ENCODE results near the gene ACACA.
"Not testable (repeated sequence)": the region's sequence is repeated elsewhere in the genome, so short reads cannot be mapped to it uniquely, and the experiment has no call there.

Gene ACACA

DNA sequence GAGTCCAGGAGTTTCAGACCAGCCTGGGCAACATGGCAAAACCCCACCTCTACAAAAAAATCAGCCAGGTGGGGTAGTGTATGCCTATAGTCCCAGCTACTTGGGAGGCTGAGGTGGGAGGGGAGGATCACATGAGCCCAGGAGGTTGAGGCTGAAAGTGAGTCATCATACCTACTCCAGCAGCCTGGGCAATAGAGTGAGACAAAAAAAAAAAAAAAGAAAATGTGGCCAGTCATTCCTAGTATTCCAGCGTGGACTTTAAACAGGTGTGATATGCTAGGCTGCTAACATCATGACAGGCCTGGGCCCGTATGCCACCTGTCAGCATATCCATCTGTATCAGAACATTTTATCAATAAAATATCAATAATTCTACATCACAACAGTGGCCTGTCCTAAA, 314.6 kb downstream of the ACACA start:
- DNase-seq: no peak

DNA sequence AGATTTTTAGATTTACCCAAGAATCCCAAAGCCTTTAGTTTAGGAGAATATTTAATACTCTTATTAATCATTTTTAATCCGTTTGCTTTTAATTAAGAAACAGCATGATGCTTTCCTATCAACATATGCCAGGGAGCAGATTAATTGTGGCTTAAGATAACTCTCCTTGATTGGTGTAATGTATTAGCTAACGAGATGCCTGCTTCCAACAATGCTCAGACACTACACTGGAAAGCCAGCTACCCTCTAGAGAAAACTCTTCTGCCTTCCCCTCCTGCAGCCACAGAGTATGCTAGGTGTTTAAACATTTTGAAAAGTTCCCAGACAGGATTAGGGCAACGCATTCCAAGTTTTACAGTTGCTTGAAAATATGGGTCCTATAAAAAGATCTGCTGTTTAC, 315.7 kb downstream of the ACACA start:
- DNase-seq: no peak

DNA sequence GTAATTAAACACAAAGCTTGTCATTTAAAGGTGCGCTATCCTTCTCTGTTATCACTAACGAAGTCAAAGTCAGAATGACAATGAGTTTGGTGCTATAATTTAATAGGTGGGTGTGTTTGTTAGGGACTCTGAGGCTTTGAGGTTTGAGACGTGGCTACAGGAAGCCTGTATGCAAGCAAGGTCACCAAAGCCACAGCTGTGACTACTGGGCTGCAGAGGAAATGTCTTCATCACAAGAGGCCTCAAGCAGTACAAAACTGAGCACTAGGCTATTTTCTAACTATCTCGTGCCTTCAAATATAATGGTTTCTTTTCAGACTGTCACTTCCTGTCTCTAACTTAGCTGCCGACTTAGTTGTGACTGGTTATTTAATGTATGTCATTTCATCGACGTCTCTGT, 316.7 kb downstream of the ACACA start:
- DNase-seq: peak in 4 of 6 experiments; percentile 2 to 54 (median 53)

DNA sequence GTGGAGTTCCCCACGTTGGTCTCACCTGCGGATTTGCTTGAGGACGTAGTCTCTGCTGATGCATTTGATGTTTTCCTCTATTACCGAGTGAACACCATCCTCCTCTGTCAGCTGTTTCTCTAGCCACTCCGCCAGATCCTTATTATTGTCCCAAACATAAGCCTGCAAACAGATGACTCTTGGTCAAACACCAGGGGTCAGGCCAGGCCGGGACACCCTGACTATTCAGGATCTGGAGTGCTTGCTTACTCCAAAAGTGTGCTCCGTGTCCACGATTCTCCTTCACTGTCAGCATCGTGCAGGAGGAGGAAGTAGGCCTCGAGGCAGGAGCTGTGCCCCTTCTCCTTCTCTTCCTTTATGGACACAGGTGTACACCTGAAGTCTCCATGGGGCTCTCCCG, 317.7 kb downstream of the ACACA start:
- no peak for DNase-seq

DNA sequence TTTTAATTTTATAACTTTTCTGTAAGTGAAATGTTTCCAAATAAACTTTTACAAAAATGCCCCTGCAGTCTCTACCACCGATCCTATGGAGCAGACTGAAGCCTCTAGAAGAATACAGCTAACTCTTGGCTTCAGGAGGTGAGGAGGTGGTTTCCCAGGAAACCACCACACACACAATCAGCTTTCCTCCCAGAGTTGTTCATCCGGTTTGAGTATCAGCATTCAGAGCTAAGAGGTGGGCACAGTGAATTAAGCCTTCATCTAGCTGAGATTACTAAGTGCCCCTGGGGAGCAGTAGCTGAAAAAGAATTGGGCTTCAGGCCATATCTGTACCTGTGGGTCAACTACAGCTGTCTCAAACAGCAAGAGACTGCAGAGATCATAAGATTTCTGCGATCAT, 318.2 kb downstream of the ACACA start:
- DNase-seq: no peak

DNA sequence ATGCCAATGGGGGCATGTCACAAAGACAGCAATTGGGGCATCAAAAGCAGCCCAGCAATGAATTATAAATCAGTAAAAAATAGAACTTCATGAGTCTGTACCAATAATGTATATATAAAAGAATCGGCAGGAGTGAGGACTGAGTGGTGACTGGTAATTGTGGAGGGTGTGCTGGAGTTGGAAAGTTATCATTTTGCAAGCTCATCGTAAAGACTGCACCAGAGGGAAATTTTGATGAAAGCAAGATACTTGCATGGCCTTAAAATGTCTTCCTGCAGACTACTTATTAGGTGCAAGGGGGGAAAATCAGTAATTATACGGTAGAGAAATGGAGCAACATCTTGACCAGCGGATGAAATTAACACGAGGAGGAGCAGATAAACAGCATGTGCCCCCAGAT, 319.0 kb downstream of the ACACA start:
- DNase-seq: no peak

DNA sequence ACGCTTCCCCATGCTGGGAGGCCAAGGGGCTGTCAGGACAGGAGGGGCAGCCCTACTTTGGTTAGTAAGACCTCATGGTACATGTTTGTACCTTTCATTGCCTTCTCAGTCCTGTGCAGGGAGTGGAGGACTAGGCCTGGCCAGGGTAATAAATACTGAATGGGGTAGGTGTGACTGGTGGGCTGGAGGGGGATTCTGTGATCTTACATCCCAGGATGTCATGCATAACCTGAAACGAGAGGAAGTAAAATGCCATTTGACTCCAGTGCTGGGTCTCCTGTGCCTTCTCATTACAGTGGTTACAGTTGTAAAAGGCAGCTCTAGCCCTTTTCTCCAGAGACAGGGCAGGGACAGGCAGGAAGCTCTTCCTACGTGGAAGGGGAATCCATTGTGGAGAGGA, 319.7 kb downstream of the ACACA start:
- DNase-seq: no peak

DNA sequence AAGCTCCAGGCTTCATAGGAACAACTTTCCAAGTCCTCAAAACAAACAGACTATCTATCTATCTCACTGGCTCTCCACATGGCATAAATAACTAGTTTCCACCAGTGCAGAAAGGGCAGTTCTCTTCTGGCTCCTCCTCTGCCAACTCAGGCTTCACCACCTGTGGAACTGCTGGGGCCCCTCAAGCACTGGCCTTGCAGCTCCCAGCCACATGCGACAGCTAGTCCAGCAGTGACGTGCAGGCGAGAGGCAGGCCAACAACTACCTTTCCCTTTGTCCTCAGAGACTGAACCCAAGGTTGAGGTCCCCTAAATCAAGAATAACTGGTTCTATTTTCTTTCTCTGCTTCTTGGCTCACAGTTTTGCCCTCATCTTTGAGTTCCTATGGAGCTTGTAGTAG, 320.3 kb downstream of the ACACA start:
- no peak for DNase-seq

DNA sequence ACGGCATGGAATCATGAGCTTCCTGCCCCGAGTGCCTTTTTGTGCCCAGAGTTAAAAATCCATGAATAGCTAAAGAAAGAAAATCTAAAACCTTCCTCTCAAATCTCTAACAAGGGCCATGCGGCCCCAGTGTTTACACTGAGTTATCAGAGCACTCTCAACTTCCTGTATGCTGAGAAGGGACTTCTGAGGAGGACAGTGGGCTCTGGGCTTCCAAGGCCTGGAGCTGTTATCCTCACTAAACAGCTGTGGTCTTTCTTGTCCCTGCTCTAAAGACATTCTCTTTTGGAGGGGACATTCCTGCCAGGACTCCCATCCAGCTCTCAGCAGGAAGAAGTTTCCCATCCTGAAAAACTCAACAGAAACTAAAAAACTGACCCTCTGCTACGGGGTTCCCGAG, 322.3 kb downstream of the ACACA start:
- DNase-seq: no peak

DNA sequence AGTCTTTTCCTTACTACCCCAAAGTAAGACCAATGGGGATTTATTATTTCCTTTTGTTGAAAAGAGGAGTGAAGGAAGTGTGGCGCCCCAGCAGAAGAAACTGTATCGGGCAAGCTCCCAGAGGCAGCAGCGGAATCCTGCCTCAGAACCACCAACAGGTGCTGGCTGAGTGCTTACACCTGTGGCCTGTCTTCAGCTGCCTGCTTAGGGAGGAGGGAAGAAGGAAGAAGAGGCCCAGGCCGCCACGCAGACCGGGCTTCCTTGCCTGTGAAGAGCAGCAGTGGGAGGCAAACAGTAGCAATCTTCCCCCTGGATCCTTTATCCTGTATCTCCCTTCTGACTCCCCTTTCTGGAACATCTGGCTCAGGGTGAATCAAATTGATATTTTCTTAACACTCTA, 323.2 kb downstream of the ACACA start:
- DNase-seq: no peak

DNA sequence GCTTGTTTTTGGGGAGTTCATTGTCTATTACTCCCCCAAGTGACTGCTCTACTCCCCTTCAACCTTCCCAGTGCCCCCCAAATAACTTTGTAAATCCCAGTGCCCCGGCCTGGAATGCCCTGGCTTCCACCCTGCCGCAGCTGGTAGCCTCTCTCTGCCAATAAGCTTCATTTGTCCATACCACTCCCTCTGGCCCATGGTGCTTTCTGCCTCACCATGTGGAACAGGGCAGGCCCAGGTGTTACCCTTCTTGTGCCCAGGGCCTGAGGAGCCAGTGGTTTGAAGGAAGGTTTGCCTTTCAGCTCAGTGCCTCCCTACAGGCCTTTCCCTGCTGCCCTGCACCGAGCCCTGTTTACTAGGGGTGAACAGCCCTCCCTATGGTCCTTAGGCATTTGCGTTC, 323.7 kb downstream of the ACACA start:
- DNase-seq: no peak

DNA sequence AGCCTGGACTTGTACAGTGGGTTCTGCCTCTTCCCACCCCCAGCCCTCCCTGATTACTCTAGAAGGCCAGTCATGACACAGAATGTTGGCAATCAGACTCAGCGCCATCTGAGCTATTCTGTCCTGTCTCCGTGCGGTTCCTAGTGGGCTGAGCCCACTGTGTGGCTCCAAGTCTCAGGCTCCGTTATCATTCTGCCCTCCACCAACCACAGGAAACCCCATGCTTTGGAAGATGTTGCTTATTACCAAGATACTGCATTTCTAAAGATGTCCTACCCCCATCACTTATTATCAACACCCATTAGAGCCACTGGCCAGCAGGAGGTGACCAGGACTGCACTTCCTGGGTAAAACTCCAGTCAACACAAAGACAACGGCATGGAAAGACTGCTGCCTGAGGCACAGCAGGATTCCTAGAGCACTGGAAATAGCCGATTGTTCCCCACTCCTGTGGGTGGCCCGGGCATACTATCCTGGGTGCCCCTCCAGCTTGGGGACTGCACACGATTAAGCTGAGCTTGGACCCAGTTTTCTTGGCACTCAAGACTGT, 324.2 kb downstream of the ACACA start:
- no peak for DNase-seq

DNA sequence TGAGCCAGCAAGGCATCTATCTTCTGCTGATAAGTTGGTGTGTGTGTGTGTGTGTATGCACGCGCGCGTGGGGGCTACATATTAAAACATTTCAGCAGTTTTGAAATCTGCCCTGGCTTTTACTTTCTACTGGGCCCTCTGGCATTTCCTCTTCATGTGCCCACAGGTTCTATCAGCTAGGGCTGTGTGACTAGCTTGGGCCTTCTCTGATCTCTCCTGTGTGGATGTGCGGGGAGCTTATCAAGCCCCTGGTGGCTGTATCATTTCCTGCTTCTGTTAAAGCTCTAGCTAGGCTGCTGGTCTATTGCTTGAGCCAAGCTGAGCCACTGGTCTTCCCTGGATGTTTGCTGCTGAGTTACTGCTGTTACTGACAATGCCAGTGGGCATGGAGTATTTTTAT, 325.3 kb downstream of the ACACA start:
- no peak for DNase-seq

DNA sequence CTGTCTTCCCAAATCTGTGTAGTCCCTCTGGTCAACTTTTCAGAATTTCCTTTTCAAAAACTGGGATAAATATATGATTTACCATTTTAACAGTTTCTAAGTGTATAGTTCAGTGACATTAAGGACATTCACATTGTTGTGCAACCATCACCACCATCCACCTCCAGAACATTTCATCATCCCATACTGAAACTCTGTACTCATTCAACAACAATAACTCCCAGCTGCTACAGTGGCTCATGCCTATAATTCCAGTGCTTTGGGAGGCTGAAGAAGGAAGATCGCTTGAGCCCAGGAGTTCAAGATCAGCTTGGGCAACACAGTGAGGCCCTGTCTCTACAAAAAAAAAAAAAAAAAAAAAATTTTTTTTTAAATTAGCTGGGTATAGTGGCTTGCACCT, 326.9 kb downstream of the ACACA start:
- DNase-seq: no peak

DNA sequence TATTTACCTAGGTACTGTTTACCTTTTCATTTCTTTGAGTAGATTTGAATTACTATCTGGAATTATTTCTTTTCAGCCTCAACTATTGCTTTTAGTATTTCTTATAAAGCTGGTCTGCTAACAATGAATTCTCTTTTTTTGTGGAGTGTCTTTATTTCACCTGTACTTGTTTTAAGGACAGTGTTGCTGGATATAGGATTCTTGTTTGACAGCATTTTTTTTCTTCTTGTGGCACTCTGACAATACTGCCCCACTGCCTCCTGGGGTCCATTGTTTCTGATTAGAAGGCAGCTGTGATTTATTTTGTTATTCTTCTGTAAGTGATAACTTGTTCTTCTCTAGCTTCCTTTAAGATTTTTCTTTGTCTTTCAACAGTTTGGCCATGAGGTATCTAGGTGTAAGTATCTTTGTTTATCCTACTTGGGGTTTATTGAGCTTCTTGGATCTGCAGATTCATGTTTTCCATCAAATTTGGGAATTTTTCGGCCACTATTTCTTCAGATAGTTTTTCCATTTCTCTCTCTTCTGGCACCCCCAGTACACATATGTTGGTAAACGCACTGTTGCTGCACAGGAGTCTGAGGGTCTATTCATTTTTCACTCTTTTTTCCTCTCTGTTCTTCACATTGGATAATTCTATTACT, 327.4 kb downstream of the ACACA start:
- no peak for DNase-seq

DNA sequence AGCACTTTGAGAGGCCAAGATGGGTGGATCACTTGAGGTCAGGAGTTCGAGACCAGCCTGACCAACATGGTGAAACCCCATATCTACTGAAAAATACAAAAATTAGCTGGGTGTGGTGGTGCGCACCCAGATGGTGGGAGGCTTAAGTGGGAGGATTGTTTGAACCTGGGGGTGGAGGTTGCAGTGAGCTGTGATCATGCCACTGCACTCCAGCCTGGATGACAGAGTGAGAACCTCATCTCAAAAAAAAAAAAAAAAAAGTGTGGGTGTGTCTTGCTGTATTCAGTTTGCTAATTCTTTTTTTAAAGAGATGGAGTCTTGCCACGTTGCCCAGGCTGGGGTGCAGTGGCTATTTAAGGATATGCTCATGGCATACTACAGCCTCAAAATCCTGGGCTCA, 333.2 kb downstream of the ACACA start:
- DNase-seq: not testable (repeated sequence)

DNA sequence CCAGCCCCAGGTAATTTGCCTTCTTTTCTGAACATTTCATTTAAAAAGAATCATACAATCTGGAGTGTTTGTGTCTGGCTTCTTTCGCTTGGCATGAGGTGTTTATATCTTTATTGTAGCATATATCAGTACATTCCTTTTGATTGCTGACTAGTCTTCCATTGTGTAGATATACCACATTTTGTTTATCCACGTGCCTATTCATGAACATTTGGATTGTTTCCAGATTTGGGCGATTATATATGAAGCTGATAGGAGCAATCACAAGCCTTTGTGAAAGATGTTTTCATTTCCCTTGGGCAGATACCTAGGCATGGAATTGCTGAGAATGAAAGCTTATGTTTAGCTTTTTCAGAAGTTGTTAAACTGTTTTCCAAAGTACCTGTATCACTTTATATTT, 337.5 kb downstream of the ACACA start:
- DNase-seq: no peak

DNA sequence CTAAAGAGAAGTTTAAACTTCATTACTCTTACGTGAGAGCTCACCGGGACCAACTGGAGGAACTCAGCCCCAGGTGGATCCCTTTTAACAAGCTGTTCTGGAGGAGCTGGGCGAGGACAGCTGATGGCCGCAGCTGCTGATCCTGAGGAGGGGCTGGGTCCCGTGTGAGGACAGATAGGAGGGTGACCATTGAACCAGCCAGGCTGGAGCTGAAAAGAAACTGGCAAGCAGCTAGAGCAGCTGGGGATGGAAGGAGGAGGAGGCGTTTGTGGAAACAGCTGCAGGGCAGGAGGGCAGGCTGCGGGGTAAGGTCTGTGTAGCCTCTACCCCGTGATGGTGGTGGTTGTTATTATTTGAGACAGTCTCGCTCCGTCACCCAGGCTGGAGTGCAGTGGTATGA, 338.4 kb downstream of the ACACA start:
- no peak for DNase-seq

DNA sequence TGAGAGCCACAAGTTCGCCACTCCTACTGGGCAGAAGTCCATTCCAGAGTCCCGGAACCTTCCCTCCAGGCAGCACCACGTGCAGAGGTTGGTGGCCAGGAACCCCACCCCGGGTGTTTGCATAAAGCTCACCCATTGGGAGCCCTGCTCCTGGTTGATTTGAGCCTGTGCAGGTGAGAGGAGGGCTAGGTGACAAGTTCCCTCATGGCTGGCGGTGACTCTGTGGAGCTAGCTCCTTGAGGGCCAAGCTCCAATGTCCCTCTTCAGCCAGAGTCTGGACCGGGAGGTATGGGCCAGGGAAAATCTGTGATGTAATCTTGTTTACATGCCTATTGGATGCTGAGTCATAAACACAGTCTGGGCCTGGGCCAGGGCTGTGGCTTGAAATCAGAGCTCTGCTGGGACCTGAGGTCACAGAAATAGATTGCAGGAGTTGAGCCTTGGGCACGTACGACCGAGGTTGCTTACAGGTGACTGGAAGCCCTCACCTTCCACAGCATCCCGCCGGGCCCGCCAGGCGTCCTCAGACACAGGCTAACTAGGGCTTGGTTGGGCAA, 339.0 kb downstream of the ACACA start:
- DNase-seq: no peak

DNA sequence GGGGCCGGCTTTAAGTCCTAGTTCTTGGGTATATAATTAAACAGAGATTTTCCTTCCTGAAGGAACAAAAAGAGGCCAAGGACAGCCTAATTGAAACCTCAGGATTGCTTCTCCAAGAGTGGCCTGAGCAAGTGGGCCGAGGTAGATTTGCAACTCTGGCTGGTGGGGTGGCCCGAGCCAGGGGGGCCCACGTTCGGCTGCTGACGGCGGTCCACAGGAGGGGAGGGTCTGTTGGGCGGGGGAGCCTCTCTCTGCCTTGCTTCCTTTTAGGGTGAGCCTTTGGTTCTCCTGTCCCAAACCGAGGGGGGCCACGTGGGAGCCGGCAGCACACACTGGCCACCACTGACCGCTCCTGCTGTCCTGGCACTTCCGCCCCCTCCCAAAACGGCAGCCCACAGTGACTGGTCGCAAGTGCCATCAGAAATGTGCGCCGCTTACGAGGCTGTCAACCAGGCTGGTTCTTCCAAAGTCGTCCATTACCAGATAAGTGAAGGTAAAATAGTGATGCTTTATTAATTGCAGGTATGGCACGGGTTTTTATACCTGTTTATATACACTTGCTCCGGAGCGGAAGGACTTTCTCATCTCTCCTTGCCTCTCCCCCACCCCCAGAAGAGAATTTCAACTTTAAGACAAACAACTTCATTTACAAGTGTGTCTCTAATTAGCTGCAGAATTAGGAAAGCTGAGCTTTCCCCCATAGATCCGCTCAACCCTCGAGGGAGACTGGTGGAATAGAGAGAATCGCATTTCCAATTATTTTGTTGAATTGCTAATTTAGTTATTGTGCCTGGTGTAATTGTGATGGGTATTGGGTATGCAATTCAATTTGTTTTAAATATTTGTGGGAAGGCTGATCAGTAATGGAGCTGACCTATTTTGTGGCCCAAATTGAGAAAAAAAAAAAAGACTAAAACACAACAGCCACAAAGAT, 340.0 kb downstream of the ACACA start:
- DNase-seq: no peak

DNA sequence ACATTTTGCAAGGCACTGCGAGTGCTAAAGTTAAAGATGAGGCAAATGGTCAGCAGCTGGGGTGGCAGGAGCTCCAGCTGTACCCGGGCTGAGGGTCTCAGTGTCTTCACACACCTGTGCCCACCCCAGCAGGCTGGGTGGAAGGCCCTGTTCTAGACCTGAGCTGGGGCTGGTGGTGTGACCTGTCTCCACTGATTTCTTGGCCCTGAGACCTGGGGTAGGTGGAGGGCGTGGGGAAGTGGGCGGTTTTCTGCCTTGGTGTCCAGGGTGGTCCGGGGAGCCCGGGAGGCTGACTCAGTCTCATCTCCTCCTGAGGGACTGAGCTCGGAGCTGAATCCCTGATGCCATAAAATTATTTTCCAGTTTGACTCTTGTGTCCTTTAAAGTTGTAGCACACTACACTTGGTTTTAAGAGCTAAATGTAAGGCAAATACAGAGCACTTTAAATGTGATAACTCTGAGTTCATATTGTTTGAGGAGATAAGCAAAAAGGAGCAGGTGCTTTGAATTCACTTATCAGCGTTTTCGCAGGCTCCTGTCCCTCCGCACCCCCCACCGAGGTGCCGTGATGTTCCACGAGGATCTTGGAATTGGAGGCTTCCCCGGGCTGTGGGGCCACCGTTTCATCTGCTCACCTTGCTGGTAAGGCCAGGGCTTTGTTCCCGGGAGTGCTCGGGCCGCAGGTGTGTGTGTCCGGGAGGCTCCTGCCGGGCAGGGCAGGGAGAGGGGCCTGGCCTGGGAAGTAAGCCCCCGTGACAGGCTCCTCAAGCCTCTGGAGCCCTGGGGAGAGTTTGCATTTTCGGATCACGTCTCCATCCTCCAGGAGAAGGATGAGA, 340.9 kb downstream of the ACACA start:
- DNase-seq: no peak

DNA sequence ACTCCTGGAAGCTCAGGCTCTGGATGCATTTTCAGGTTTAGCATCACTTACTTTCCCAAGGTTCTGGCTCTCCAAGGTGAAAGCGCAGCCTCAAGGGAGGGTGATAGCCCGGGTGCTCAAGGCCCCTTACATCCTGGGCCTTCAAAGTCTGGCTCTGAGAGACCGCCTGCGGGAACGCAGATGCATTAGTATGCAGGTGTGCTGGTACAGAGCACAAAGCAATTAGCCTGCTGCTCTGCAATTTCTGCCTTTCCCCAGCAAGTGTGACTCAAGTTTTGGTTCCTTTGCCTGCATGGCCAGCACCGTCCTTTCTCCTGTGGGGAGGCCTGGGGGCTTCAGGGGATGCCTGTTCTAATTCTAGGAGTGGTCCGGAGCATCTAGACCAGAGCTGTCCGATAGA, 341.7 kb downstream of the ACACA start:
- no peak for DNase-seq

DNA sequence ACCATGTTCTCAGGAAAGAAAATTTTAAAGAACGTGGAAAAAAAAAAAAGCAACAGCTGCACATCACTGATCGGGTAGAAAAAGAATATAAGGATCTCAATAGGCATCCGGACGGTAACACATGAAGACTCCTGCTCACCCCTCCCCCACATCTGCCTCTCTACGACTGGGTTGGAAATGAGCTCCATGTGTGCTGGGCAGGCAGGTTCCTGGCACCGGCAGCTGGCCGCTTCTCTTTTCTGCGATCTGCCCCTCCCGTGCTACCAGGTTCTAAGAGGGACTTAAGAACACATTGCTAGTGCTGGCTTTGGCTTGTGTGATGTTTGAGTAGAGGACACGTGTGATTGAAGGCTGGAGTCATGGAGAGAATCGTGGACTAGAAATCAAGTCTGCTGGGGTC, 342.4 kb downstream of the ACACA start:
- DNase-seq: no peak

Measured in stimulated activated naive CD4-positive, alpha-beta T cell (primary cell).